Activated naive CD4-positive, alpha-beta T cell treated with anti-CD3 and anti-CD28 coated beads, Interleukin-2, amount 10 ng/mL, durations not matched to agents 5 hours and 36 hours (primary cell): ENCODE results near the gene DMRTC2. TPM values are rescaled to one million over a fixed set of nuclear protein-coding genes. Genes with fewer than 3 reads are reported as not detected.

ENCODE experiments used
- microRNA-seq: library from miRNA; unstranded; fragments of <30 nt; microRNA quantifications from one replicate; pipeline ENCODE4 v1.2.0, GENCODE V29; 2022; ENCODE audit warnings: borderline microRNAs expressed, borderline replicate concordance
- total RNA-seq, 2 experiments: library from RNA; stranded (reverse); gene quantifications; one replicate each; pipeline ENCODE4 v1.2.3, GENCODE V29; 2021

The DMRTC2 gene
- total RNA-seq: not detected

GRCh38 chr19:41845001-41845050 is at the start of gene DMRTC2:
Gene DMRTC2, plus strand, starts transcription at chr19:41845042. Its CDS starts 2,387 bp downstream, at chr19:41847429.

DNA sequence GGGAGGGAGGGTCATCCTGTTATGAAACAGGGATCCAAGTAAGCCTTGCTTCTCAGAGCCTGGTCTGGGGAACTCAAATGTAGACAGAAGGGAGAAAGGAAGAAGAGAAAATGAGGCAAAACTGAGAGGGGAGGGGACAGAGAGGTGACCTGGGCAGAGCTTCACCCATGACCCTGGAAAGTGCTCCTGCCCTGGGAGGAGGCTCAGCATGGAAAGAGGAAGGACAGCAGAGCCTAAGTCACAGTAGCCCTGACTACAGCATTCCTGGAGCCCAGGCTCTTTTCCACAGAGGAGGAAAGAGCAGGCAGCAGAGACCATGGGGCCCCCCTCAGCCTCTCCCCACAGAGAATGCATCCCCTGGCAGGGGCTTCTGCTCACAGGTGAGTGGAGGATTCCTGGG is 48.5 kb upstream of the DMRTC2 start, which contains the start of gene CEACAM3:
TSS of gene CEACAM3 (plus strand) at position 226 of the 400 bp plus-strand sequence. CDS start at position 317, 91 bp downstream.

DNA sequence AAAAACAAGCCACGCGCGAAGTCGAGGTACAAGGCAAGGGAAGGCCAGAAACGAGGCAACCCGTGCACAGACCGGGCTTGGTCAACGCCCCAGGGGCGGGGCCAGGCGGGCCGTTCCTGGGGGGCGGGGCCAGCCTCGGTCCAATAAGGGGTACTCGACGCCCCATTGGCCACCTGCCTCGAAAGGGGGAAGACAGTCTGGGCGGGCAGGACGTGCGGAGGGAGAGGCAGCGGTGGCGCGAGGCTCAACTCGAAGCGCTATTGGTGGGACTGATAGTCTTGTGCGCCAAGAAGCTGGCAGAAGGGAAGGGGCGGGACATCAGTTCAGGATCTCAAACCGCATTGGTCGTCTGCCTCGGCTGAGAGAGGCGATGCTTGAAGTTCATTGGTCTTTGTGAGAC is 241 bp upstream of the DMRTC2 start, which contains the start of gene LYPD4:
TSS of gene LYPD4 (minus strand) at position 83 of the 400 bp plus-strand sequence. CDS start 5,398 bp downstream, outside the sequence.

DNA sequence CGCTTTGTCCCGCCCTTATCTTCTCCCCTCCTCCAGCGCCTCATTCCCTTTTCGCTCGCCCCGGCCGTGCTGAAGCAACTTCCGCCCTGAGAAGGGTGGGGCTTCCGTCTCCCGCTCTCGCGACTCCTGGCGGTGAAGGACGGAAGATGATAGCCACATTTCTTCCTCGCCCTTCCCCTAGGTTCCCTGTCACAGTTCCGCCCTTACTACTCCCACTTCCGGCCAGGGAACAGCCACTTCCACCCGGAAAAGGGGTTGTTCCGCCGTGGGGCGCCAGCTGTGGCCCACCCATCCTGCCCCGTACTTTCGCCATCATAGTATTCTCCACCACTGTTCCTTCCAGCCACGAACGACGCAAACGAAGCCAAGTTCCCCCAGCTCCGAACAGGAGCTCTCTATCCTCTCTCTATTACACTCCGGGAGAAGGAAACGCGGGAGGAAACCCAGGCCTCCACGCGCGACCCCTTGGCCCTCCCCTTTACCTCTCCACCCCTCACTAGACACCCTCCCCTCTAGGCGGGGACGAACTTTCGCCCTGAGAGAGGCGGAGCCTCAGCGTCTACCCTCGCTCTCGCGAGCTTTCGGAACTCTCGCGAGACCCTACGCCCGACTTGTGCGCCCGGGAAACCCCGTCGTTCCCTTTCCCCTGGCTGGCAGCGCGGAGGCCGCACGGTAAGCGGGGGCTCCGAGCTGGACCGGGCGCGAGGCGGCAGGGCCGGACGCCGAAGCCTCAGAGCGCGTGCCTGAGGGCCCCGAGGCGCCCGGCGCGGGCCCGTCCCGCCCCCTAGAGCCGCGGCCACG is 15.0 kb downstream of the DMRTC2 start, which contains the start of gene RPS19:
TSS of gene RPS19 (plus strand) at position 638 of the 801 bp plus-strand sequence. CDS start 520 bp downstream, outside the sequence.

GRCh38 chr19:41876847-41877832 is 32.3 kb downstream of the DMRTC2 start, which contains the start of gene CD79A:
Gene CD79A, plus strand, starts transcription at chr19:41877279. Its CDS starts 26 bp downstream, at chr19:41877305.

GRCh38 chr19:41882568-41883462 is 38.0 kb downstream of the DMRTC2 start, which contains the start of gene ARHGEF1:
Gene ARHGEF1, plus strand, starts transcription at chr19:41883184. Its CDS starts 4,899 bp downstream, at chr19:41888083.

Small RNAs within 50 kb of the gene (microRNA-seq; reads per million reads assigned to microRNA genes)
- not detected for gene MIR6797

Other genes with a start within 250 kb of the DMRTC2 start
- not detected for gene CEACAM4, start 218.0 kb upstream of the DMRTC2 start, total RNA-seq
- gene CEACAM7, start 156.8 kb upstream of the DMRTC2 start, total RNA-seq: not detected
- gene CEACAM5, start 136.4 kb upstream of the DMRTC2 start, total RNA-seq: not detected
- not detected for gene CEACAM6, start 89.5 kb upstream of the DMRTC2 start, total RNA-seq
- not detected for gene CEACAM3, start 48.5 kb upstream of the DMRTC2 start, total RNA-seq
- not detected for gene LYPD4, start 359 bp upstream of the DMRTC2 start, total RNA-seq
- 1,000 to 10,000 TPM; 3,420 to 3,459 TPM for gene RPS19, start 15.2 kb downstream of the DMRTC2 start, total RNA-seq
- gene CD79A, start 32.2 kb downstream of the DMRTC2 start, total RNA-seq: 1 to 10 TPM; 8.6 to 9.3 TPM
- gene ARHGEF1, start 38.1 kb downstream of the DMRTC2 start, total RNA-seq: 100 to 1,000 TPM; 771 to 829 TPM
- gene ERFL, start 83.4 kb downstream of the DMRTC2 start, total RNA-seq: 1 to 10 TPM; 2.2 to 2.6 TPM
- 10 to 100 TPM; 75.1 to 78.9 TPM for gene RABAC1, start 114.3 kb downstream of the DMRTC2 start, total RNA-seq
- 1 to 10 TPM; 1.2 to 1.3 TPM for gene ATP1A3, start 149.2 kb downstream of the DMRTC2 start, total RNA-seq
- under 1 TPM; 0.38 to 0.67 TPM for gene GRIK5, start 225.2 kb downstream of the DMRTC2 start, total RNA-seq
- gene ZNF574, start 231.1 kb downstream of the DMRTC2 start, total RNA-seq: 10 to 100 TPM; 13.5 to 14.6 TPM